A549 (cell line): ENCODE results near the gene C3orf70.

ENCODE experiments used
- RCOR1 ChIP-seq: fragments of 150-350 bp; IDR thresholded peaks from 2 replicates; pipeline ENCODE4 v1.6.1; 2014; ENCODE audit warnings: antibody characterized with exemption, low read length, low read depth
- SMC3 ChIP-seq: fragments of >200 bp; sonication (Bioruptor Twin); formaldehyde crosslinking; IDR thresholded peaks from 3 replicates; pipeline ENCODE4 v1.6.1; 2018; ENCODE audit warnings: inconsistent platforms
- TF ChIP-seq, protein P1 (sequence below): fragments of >200 bp; sonication (Bioruptor Twin); formaldehyde crosslinking; IDR thresholded peaks from 3 replicates; pipeline ENCODE4 v1.5.1; 2016
- TF ChIP-seq, protein P2 (sequence below): fragments of 200-600 bp; sonication (generic); IDR thresholded peaks from 2 replicates; pipeline ENCODE4 v1.6.1; 2016; ENCODE audit warnings: antibody characterized with exemption, mild to moderate bottlenecking, moderate library complexity

DNA sequence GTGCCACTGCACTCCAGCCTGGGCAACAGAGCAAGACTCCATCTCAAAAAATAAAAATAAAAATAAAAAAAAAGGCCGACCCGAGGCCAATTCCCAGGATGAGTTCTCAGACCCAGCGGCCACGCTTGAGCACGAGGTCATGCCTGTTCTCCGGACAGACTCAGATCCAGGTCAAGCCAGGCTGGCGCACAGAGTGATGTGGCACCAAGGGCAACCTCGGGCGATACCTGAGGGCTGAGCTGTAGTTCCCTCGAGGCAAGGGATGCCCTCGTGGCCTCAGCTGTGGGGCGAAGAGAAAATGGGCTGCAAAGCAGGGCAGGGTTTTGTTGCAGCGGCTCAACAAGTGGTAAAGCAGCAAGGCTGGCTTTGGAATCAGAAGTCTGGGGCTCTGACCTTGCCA lies 77.3 kb downstream of the C3orf70 start:
- TF ChIP-seq, protein P1, sequence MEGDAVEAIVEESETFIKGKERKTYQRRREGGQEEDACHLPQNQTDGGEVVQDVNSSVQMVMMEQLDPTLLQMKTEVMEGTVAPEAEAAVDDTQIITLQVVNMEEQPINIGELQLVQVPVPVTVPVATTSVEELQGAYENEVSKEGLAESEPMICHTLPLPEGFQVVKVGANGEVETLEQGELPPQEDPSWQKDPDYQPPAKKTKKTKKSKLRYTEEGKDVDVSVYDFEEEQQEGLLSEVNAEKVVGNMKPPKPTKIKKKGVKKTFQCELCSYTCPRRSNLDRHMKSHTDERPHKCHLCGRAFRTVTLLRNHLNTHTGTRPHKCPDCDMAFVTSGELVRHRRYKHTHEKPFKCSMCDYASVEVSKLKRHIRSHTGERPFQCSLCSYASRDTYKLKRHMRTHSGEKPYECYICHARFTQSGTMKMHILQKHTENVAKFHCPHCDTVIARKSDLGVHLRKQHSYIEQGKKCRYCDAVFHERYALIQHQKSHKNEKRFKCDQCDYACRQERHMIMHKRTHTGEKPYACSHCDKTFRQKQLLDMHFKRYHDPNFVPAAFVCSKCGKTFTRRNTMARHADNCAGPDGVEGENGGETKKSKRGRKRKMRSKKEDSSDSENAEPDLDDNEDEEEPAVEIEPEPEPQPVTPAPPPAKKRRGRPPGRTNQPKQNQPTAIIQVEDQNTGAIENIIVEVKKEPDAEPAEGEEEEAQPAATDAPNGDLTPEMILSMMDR, result no peak
- TF ChIP-seq, protein P2, sequence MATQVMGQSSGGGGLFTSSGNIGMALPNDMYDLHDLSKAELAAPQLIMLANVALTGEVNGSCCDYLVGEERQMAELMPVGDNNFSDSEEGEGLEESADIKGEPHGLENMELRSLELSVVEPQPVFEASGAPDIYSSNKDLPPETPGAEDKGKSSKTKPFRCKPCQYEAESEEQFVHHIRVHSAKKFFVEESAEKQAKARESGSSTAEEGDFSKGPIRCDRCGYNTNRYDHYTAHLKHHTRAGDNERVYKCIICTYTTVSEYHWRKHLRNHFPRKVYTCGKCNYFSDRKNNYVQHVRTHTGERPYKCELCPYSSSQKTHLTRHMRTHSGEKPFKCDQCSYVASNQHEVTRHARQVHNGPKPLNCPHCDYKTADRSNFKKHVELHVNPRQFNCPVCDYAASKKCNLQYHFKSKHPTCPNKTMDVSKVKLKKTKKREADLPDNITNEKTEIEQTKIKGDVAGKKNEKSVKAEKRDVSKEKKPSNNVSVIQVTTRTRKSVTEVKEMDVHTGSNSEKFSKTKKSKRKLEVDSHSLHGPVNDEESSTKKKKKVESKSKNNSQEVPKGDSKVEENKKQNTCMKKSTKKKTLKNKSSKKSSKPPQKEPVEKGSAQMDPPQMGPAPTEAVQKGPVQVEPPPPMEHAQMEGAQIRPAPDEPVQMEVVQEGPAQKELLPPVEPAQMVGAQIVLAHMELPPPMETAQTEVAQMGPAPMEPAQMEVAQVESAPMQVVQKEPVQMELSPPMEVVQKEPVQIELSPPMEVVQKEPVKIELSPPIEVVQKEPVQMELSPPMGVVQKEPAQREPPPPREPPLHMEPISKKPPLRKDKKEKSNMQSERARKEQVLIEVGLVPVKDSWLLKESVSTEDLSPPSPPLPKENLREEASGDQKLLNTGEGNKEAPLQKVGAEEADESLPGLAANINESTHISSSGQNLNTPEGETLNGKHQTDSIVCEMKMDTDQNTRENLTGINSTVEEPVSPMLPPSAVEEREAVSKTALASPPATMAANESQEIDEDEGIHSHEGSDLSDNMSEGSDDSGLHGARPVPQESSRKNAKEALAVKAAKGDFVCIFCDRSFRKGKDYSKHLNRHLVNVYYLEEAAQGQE, result no peak
- TF ChIP-seq SMC3, result no peak
- no peak for TF ChIP-seq RCOR1
